HS-27A (cell line): ENCODE measurements around the gene PDS5B.
"Not testable (repeated sequence)": the region's sequence is repeated elsewhere in the genome, so short reads cannot be mapped to it uniquely, and the experiment has no call there.

Experiments used
- DNase-seq: peaks from one replicate; pipeline ENCODE4 v3.0.0-alpha.2; 2012; ENCODE audit warnings: low read depth, missing footprints

Gene PDS5B

GRCh38 chr13:32802159-32802558, 215.9 kb downstream of the PDS5B start:
- no peak for DNase-seq

- DNase-seq = no peak
Measured at GRCh38 chr13:32804673-32805230, 218.5 kb downstream of the PDS5B start.

GRCh38 chr13:32811297-32811800, 225.1 kb downstream of the PDS5B start:
- DNase-seq = no peak

- no peak for DNase-seq
Measured at GRCh38 chr13:32821149-32821688, 235.0 kb downstream of the PDS5B start.

- DNase-seq = no peak
Measured at GRCh38 chr13:32822771-32823170, 236.5 kb downstream of the PDS5B start.

- no peak for DNase-seq
Measured at GRCh38 chr13:32823597-32823996, 237.3 kb downstream of the PDS5B start.

- no peak for DNase-seq
Measured at GRCh38 chr13:32824061-32824460, 237.8 kb downstream of the PDS5B start.

- peak; percentile 71 for DNase-seq
Measured at GRCh38 chr13:32824675-32825074, 238.4 kb downstream of the PDS5B start.

- DNase-seq = no peak
Measured at GRCh38 chr13:32825481-32825880, 239.2 kb downstream of the PDS5B start.

- not testable (repeated sequence) for DNase-seq
Measured at GRCh38 chr13:32826372-32826771, 240.1 kb downstream of the PDS5B start.
